ENCODE results near the gene ZFX. TPM values are rescaled to one million over a fixed set of nuclear protein-coding genes. Genes with fewer than 3 reads are reported as not detected.
A peak's percentile ranks its signal among the peaks of the same experiment; 100 is the strongest.
"Not testable (repeated sequence)": the region's sequence is repeated elsewhere in the genome, so short reads cannot be mapped to it uniquely, and the experiment has no call there.

The ZFX gene
- 66.4 TPM for total RNA-seq

DNA sequence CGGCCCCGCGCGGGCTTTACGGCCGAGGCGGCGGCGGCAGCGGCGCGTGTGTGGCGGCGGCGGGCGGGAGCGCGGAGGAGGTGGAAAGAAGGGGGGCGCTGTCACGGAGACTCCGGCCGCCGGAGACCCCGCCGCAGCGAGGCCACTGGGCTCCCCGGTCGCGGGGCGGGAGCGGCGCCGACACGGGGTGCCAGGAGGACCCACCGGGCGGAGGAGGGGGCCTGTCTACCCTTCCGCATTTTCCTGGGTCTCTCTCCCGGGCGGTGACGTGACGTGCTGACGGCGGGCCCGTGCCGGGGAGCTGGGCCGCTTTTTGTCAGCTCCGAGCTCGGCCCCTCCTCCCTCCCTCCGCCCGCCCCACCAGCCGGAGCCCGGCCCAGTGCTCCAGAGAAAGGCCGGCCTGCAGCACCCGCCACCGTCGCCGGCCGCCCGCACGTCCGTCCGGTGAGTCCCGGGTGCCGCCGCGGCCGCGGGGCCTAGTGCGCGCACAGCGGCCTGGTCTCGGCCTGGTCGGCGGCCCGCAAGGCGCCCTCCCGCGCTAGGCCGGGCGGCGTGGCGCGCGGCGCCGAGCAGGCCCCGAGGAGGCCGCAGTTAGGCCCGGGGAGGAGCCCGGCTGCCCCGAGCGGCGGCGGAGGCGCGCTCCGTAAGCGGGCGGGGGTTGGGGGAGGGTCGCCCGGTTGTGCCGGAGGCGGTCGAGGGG lies at the start of gene ZFX:
Gene ZFX, plus strand, starts transcription at position 379 of the 700 bp plus-strand sequence. CDS start 23,014 bp downstream, outside the sequence.
- peak; percentile 69 for DNase-seq (ENCODE audit: low spot score)

DNA sequence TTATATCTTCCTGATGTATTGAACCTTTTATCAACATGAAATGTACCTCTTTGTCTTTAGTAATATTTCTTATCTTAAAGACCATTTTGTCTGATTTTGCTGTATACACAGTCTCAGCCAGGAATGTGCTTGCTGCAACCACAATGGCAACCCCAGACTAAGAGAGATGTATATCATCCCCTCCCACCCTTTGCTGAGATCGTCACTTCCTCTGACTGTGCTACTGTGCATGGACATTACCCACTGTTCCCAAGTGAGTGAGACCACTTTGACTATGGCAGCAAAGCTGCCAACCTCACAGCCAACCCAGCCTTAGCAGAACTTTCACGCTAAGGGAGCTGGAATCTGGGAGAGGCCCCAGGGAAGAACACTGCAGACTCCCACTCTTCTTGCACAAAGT lies 48.8 kb upstream of the ZFX start:
- no peak for DNase-seq (ENCODE audit: low spot score)

DNA sequence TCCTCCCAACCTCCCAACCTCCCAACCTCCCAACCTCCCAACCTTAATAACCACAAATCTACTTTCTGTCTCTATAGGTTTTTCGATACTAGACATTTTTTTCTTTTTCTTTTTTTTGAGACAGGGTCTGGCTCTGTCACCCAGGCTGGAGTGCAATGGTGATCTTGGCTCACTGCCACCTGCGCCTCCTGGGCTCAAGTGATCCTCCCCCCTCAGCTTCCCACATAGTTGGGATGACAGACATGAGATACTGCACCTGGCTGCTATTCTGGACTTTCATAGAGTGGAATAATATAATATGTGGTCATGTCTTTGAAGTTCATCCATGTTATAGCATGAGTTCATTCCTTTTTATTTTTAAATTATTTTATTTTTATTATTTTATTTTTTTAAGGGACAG lies 39.5 kb upstream of the ZFX start:
- no peak for DNase-seq (ENCODE audit: low spot score)

DNA sequence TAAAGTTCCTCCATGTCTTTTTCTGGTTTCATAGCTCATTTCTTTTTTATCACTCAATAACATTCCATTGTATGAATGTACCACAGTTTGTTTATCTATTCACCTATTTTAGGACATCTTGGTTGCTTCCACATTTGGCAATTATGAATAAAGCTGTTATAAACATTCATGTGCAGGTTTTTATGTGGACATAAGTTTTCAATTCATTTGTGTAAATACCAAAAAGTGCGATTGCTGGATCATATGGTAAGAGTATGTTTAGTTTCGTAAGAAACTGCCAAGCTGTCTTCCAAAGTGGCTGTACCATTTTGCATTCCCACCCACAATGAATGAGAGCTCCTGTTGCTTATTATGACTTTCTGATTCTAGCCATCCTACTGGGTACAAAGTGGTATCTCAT lies 36.3 kb upstream of the ZFX start:
- DNase-seq (ENCODE audit: low spot score): no peak

DNA sequence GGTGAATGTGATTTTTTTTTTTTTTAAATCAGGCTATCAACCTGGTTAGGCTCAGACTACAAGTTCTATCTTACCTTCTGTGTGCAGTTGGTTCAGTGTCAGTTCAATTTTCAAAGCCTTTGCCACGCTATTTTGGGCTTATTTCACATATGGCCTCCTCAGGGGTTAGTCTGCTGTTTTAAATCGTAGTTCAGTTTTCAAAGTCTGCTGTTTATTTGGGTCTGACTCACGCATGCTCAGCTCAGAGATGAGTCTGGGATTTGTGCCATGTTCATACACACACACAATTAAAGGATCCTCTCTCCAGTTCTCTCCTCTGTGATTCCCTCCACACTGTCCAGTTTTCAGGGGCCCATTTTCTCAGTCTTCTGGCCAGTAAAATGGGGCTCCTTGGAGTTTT lies 32.3 kb upstream of the ZFX start:
- DNase-seq (ENCODE audit: low spot score): peak; percentile 26

DNA sequence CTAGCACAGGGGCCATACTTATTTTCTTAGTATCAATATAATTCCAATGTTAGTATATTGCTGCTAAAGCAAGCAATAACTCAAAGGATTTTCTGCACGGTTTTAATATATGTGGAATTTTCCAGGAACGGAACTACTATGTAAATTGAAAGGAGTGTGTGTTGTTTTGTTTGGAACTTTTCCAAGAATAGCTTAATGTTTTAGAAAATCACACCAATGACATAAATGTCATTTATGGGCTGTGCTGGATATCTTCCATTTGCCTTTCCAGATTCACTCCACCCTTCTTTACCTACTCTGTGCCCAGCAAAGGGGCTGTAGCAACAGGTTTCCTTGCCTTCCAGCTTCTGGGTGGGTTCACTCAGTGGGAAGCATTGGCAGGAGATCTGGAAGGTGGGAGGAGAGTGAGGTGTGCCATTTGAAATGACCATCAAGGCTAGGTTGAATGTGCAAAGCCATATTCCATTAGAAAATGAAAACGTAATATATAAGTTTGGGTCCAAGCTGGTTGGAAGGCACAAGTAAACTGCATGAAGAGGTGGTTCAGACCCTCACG lies 25.2 kb upstream of the ZFX start:
- no peak for DNase-seq (ENCODE audit: low spot score)

DNA sequence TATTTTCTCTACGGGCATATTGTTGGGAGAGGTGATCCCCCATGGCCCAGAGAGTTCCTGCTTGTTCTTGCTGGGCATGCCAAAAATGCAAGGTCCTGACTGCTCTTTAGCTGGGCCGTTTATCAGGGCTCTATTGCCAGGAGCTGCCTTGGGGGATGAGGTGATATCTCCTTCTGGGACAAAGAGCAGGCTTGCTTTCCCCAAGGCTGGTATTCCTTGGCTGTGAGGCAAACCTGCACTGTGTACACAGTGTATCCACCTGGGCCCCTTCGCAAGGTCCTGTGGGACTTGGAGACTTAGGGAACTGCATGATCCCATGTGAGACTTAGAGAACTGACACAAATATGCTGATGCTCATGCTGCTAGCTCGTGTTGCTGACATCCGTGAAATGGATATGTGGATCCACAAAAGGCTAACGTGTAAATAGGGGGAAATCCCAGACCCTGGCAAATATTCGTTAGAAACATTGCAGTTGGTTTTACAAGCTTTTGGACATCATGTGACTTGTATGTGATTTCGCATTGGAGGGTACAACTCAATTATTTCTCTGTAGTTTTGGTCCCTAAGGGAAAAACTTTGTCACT lies 24.4 kb upstream of the ZFX start:
- no peak for DNase-seq (ENCODE audit: low spot score)

DNA sequence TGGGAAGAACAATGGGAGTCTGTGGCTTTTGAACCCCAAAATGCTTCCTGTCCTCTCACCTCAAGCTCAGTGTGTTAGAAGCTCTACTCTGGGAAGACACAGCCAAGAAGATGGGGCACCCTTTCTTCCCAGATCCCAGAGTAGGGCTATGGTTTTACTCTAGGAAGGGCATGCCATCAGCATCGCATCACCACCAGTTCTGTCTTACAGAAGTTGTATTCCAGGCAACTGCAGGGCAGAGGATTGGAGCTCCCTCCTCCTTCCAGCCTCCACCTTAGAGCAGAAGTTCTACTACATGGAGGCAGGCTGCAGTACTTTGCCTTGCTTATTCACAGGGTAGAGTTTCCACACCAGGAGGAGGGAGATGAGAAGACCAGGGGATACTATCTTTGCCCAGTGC lies 18.1 kb upstream of the ZFX start:
- DNase-seq (ENCODE audit: low spot score): no peak

DNA sequence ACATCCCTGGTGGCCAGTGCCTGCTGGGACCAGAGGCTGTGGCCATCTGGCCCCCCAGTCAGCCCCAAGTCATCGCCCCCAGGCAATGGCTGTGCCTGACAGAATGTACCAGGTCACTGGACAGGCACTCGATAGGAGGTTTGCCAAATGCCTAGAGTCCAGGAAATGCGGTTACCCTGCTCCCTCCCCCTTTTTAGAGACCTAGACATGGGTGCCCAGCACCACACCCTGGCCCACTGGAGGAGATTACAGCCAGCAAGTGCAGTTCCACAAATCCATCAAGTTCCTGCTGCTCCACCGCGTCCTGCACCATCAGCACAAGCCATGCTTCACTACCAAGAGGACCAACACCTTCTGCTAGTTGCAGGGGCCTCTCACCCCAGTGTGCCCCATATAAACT lies 16.2 kb upstream of the ZFX start:
- DNase-seq (ENCODE audit: low spot score): no peak

DNA sequence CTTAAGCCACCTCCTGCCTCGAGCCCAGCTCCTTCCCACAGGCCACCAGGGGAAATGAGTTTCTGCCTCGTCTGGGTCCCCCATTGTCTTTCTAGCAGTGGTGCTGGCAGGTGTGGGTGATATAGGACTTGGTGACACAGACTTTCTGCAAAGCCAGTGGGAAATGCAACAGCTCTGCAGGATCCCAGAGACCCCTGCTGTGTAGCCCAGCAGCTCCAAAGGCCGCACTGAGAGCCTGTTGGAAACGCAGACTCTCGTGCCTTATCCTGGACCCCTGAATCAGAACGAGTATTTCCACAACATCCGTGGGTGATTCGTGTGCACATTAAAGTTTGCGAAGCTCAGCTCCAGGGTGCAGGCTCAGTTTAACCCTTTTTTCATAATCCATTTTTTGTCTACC lies 13.8 kb upstream of the ZFX start:
- not testable (repeated sequence) for DNase-seq (ENCODE audit: low spot score)

DNA sequence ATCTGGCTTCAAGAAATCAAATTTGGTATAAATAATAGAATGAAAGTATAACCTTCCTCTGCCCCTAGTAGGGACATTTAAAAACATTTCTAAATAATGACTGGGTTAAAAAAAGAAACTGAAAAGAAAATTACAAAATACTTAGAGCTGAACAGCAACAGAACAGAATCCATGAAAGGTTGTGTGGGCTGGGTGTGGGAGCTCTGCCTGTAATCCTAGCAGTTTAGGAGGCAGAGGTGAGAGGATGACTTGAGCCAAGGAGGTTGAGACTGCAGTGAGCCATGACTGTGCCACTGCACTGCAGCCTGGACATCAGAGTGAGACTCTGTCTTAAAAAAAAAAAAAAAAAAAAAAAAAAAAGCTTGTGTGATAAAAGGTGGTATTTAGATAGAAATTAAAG lies 12.3 kb upstream of the ZFX start:
- DNase-seq (ENCODE audit: low spot score): no peak

DNA sequence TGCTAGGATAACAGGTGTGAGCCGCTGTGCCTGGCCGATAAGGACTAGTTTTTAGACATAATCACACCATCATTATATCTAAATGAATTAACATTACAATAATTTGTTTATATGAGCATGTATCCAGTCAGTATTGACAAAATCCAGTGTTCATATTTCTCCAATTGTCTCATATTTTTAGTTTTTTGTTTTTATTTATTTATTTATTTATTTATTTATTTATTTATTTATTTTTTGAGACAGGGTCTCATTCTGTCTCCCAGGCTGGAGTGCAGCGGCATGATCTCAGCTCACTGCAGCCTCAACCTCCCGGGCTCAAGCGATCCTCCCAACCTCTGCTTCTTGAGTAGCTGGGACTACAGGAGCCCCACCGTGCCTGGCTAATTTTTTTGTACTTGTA lies 5.5 kb upstream of the ZFX start:
- DNase-seq (ENCODE audit: low spot score): not testable (repeated sequence)

DNA sequence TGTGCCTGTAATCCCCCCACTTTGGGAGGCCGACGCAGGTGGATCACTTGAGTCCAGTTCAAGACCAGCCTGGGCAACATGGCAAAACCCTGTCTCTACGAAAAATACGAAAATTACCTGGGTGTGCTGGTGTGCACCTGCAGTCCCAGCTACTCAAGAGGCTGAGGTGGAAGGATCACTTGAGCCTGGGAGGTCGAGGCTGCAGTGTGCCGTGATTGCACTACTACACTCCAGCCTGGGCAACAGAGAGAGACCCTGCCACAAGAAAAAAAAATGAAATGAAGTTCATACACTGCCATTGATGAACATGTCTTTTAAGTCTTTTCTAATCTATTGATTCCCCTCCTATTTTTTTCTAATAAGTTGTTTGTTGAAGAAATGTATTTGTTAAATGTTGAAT lies 5.0 kb upstream of the ZFX start:
- no peak for DNase-seq (ENCODE audit: low spot score)

DNA sequence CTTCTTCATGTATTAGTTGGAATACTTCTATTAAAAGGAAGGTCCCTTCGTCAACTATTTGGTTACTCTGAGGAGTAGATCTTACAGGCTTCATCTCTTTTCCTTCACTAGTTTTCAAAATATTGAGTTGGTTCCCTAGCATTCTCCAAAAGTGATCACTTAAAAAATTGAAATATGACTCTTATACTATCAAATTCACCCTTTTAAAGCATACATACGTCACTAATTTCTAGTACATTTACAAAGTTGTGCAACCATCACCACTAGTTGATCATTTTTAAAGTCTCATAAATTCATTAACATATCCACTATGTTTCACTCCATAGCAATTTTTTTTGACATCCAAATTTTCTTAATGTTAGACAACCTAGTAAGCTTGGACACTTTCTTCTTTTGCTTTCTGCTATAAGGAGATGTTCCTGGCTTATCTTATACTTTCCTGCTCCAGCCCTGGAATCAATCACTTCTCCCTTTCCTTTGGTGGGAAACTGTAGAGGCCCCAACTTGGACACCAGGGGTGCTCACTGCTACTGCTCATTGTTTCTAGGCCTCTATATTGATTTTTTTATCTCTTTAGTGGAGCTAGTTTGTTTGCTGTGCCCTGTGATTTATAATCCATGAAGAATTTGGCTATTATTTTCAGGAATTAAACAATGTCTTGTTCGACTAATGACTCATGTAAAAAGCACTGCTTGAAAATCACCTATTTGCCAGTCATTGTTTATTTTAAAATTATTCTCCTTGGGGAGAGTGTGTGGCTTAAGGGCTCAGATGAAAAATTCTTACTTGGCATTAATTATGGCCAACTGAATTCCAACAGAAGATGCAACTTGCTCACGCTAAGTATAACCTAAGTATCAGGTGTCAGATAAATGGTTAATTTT lies 4.0 kb upstream of the ZFX start:
- DNase-seq (ENCODE audit: low spot score): no peak

DNA sequence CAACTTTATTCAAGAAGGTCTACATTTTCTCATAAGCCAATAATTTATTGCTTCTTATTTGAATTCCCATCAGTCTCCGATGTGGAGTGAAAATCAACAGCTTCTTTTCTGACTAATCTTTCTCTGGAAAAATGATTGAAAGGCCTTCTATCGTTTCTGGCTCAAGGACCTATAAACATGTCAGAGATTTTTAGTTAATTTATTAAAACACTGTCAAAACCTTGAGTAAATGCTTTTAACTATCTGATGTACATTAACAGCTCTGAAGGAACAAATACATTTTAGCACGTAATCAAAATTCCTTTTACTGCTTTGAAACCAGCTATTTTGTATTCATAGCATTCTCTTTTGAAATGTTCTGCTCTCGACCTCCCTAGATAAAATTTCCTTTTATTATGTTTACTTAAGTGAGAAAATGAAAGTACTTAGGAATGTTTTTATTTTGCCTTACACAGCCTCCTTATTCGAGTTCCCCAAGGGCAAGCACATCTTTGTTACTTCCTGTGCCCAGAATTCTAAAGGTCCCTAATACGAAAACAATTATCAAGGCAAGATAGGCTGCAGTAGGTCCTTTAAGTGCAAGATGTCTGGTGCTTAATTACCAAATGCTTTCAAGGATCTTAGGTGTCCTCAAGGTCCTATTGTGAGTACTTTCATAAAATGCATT lies 3.1 kb upstream of the ZFX start:
- DNase-seq (ENCODE audit: low spot score): no peak

DNA sequence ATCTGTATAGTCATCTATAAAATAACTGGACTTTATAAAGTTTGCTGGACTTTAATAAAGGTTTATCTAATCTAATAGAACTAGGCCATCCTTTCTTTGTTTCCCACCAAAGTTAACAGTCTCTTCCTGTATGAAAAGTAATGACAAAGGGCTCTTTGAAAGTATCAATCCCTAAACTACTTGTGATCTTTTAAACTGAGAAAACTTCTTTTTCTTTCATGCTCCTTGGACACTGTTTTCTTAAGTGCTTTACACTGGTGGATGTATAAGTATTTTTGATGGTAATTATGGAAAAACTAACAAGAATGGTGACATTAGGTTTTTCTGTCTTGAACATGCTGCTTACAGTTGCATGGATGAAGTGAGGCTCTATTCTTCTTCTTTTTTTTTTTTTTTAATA lies 2.4 kb upstream of the ZFX start:
- no peak for DNase-seq (ENCODE audit: low spot score)

DNA sequence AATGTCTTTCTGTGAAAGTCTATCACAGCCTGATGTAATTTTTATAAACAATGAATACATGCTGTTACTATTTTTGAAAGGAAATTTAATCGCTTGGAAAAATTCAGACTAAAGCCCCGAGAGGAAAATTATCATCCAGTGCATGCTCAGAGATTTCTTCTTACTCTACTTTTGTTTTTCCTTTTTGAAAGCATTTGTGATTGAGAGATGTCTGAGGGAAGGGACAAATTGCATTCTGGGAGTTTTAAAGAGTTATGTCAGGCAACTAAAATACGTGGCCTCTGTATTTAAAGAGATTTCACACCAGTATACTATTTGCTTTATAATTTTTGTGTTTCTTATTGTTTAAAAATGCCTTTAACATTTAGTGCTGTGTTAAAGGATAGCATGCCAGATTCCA lies 1.4 kb upstream of the ZFX start:
- no peak for DNase-seq (ENCODE audit: low spot score)

DNA sequence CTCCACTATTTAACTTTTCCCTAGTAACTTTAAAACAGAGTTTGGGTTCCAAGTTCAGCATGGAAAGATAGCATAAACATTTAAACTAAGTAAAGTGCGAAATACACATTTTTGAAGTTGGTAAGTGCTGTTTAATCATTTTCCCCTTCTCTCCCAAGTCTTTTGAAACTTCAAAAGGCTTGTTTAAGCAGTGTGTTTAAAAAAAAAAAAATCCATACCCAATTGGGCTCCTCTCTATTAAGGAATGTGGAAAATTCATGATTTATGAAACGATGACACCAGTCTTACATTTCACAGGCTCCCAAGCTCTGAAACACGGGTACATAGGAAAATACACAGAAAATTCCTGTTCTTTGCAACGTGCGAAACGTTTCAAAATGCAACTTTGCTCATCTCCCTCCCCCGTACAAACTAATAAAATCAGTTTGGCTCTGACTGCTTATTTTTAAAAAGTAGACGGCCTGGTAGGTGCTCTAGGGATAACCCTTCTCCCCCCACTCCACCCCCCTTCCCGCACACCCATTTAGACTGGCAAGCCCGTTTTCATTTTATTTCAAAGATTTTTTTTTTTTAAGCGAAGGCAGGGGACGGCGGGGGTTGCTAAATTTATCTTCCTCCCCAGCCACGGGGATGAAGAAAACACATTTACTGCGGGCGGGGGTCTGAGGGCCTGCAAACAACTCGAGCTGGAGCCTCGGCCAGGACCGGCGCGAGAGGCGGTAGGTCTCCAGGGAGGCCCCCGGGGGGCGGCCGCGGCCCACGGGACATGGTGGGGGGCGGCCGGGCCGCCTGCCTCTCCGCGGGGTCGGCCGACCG lies 786 bp upstream of the ZFX start:
- no peak for DNase-seq (ENCODE audit: low spot score)

DNA sequence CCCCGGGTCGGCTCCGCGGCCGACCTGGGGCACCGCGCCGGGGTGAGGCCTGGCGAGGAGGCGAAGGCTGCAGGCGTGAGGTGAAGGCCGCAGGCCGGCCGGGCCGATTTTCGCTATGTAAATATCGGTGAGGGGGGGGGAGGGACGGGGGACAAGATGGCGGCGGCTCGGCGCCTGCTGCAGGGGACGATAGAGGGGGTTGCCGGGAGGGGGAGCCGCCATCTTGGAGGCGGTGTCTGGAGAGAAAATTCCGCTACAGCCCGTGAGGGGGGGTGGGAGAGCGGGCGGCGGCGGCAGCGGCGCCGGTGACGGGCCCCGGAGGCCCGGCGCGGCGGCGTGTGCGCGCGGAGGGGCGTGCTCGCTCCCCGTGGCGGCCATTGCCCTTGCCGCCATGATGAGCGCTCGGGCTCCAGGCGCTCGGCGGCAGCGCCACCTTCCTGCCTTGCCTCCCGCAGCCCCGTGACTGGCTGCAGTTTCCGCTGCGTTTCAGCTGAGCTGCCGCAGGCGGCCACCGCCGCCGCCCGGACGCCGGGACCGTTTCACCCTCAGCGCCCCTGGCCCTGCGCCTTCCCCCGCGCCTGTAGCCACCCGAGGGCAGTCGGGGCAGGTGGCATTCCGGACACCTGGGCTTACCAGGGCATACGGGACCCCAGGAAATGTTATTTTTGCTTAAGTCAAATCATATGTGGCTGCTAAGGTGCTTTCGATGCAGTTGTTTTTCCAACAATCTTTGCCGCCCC lies 692 bp downstream of the ZFX start:
- DNase-seq (ENCODE audit: low spot score): peak; percentile 94

DNA sequence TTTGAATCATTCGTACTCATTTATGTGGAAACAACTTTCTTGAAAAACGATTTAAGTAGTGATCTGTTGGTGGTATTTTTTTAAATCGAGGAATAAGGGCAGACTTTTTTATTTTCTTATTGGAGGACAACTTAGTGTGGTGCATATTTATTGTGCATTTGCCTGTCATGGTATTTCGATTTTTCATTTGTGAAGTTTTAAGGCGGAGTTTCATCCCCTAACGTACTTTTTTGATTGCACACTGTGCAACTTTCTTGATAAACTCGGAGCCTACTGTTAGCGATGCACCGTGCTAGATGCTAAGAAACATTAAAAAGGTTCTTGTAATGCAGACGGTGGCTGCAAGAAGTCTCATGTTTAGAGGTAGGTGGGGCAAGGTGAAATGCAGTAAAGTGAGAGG lies 1.4 kb downstream of the ZFX start:
- no peak for DNase-seq (ENCODE audit: low spot score)
